HEK293 (cell line): ENCODE results near the gene ZNF624.

Experiments
- OSR2 ChIP-seq: fragments of 450-650 bp; formaldehyde crosslinking; IDR thresholded peaks from 2 replicates; pipeline ENCODE4 v1.5.1; 2016; ENCODE audit warnings: missing biosample characterization, missing genetic modification characterization
- SP3 ChIP-seq: fragments of 450-650 bp; formaldehyde crosslinking; IDR thresholded peaks from 2 replicates; pipeline ENCODE4 v1.5.1; 2016; ENCODE audit warnings: missing biosample characterization, missing genetic modification characterization
- ZNF555 ChIP-seq: fragments of 450-650 bp; formaldehyde crosslinking; conservative IDR thresholded peaks from 2 replicates; pipeline ENCODE4 v1.5.1; 2017; ENCODE audit warnings: missing biosample characterization, mild to moderate bottlenecking, missing genetic modification characterization, inconsistent platforms
- ZNF792 ChIP-seq: fragments of 450-650 bp; formaldehyde crosslinking; IDR thresholded peaks from 2 replicates; pipeline ENCODE4 v1.5.1; 2016; ENCODE audit warnings: missing biosample characterization, missing genetic modification characterization
- TF ChIP-seq, protein P1 (sequence below): fragments of 450-650 bp; formaldehyde crosslinking; IDR thresholded peaks from 2 replicates; pipeline ENCODE4 v1.5.1; 2016; ENCODE audit warnings: missing biosample characterization, missing genetic modification characterization
- TF ChIP-seq, protein P2 (sequence below): fragments of 450-650 bp; formaldehyde crosslinking; IDR thresholded peaks from 2 replicates; pipeline ENCODE4 v1.5.1; 2016; ENCODE audit warnings: missing biosample characterization, missing genetic modification characterization
- TF ChIP-seq, protein P3 (sequence below): fragments of 450-650 bp; formaldehyde crosslinking; IDR thresholded peaks from 2 replicates; pipeline ENCODE4 v1.5.1; 2016; ENCODE audit warnings: missing biosample characterization, missing genetic modification characterization

DNA sequence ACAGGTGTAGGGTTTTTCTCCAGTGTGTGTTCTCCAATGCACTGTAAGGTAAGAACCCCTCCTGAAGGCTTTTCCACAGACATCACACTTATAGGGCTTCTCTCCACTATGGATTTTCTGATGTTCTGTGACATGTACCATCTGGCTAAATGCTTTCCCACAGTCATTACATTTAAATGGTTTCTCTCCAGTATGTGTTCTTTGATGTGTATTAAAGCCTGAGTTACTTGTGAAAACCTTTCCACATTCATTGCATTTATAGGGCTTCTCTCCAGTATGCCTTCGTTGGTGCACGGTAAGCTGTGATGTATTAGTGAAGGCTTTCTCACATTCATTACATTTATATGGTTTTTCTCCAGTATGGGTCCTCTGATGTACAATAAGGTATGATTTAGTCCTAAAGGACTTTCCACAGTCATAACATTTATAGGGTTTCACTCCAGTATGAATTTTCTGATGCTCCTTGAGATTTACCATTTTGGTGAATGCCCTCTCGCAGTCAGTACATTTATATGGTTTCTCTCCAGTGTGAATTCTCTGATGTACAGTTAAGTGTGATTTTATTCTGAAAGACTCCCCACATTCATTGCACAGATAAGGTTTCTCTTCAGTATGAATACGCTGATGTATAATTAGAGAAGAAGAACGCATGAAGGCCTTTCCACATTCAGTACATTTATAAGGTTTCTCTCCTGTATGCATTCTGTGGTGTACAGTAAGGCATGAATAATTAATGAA is 30.9 kb downstream of the ZNF624 start:
- TF ChIP-seq OSR2 (no peak), ZNF555 (tag by site-specific recombination) (no peak), SP3 (tag by site-specific recombination) (no peak), ZNF792 (tag by site-specific recombination) (no peak)
- TF ChIP-seq, protein P1, sequence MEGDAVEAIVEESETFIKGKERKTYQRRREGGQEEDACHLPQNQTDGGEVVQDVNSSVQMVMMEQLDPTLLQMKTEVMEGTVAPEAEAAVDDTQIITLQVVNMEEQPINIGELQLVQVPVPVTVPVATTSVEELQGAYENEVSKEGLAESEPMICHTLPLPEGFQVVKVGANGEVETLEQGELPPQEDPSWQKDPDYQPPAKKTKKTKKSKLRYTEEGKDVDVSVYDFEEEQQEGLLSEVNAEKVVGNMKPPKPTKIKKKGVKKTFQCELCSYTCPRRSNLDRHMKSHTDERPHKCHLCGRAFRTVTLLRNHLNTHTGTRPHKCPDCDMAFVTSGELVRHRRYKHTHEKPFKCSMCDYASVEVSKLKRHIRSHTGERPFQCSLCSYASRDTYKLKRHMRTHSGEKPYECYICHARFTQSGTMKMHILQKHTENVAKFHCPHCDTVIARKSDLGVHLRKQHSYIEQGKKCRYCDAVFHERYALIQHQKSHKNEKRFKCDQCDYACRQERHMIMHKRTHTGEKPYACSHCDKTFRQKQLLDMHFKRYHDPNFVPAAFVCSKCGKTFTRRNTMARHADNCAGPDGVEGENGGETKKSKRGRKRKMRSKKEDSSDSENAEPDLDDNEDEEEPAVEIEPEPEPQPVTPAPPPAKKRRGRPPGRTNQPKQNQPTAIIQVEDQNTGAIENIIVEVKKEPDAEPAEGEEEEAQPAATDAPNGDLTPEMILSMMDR (tag by site-specific recombination), result no peak
- TF ChIP-seq, protein P2, sequence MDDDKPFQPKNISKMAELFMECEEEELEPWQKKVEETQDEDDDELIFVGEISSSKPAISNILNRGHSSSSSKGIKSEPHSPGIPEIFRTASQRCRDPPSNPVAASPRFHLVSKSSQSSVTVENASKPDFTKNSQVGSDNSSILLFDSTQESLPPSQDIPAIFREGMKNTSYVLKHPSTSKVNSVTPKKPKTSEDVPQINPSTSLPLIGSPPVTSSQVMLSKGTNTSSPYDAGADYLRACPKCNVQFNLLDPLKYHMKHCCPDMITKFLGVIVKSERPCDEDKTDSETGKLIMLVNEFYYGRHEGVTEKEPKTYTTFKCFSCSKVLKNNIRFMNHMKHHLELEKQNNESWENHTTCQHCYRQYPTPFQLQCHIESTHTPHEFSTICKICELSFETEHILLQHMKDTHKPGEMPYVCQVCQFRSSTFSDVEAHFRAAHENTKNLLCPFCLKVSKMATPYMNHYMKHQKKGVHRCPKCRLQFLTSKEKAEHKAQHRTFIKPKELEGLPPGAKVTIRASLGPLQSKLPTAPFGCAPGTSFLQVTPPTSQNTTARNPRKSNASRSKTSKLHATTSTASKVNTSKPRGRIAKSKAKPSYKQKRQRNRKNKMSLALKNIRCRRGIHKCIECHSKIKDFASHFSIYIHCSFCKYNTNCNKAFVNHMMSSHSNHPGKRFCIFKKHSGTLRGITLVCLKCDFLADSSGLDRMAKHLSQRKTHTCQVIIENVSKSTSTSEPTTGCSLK (tag by site-specific recombination), result no peak
- TF ChIP-seq, protein P3, sequence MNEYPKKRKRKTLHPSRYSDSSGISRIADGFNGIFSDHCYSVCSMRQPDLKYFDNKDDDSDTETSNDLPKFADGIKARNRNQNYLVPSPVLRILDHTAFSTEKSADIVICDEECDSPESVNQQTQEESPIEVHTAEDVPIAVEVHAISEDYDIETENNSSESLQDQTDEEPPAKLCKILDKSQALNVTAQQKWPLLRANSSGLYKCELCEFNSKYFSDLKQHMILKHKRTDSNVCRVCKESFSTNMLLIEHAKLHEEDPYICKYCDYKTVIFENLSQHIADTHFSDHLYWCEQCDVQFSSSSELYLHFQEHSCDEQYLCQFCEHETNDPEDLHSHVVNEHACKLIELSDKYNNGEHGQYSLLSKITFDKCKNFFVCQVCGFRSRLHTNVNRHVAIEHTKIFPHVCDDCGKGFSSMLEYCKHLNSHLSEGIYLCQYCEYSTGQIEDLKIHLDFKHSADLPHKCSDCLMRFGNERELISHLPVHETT (tag by site-specific recombination), result no peak
